HUES48 (cell line): Measurements from ENCODE around the gene B3GLCT.

Experiments used
- H3K27ac ChIP-seq: one replicate; pipeline ENCODE4 v1.7.0; 2013; ENCODE audit warnings: low read depth, low read length, inconsistent platforms
- H3K27me3 ChIP-seq: 2 replicates; pipeline ENCODE4 v1.6.1; 2013; ENCODE audit warnings: mild to moderate bottlenecking, low read length; ENCODE audit not compliant: control insufficient read depth, insufficient read depth
- H3K36me3 ChIP-seq: 2 replicates; pipeline ENCODE4 v1.6.1; 2013; ENCODE audit warnings: low read length; ENCODE audit not compliant: control insufficient read depth, insufficient read depth
- H3K4me1 ChIP-seq: 2 replicates; pipeline ENCODE4 v1.6.1; 2013; ENCODE audit warnings: mild to moderate bottlenecking, low read length; ENCODE audit not compliant: control insufficient read depth, insufficient read depth
- H3K4me3 ChIP-seq: 2 replicates; pipeline ENCODE4 v1.5.1; 2013; ENCODE audit warnings: mild to moderate bottlenecking, low read depth, low read length
- H3K9ac ChIP-seq: 2 replicates; pipeline ENCODE4 v1.6.1; 2013; ENCODE audit warnings: mild to moderate bottlenecking, low read depth, low read length, moderate library complexity
- H3K9me3 ChIP-seq: 2 replicates; pipeline ENCODE4 v1.6.1; 2013; ENCODE audit warnings: low read length; ENCODE audit not compliant: control insufficient read depth, insufficient read depth

B3GLCT gene

DNA sequence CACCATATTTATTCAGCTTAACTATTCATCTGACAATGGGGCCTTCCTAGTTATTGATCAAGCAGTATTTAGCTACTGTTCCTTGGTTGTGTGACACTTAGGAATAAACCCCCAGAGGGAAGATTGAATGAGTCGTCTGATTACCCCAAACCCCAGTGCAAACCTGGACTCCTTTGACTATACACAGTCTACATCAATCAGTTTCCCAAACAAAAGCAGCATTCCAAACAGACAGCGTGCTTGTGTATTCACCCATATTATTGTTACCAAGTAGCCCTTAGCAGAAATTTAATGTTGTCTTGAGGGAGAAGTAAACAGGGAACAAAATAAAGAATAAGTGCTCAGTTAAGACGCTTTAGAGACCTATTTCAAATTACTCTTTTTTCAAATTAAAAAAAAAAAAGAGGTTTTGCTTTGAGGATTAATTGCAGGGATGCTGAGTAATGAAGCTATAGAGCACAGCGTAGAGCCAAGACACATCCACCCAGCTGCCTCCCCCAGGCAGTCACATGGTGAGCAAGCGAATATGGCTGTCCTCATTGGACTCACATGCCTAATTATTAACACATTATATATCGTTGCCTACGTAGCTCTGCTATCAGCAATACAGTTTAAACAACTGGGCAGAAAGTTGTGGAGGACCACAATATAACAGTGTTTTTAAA lies 14.7 kb upstream of the B3GLCT start:
- no peak overlapping the region for H3K9ac ChIP-seq
- no peaks in the 10 kb centered on the region for H3K36me3 ChIP-seq
- H3K9me3 ChIP-seq: no peaks in the 10 kb centered on the region
- H3K27me3 ChIP-seq: no peaks in the 10 kb centered on the region
- H3K4me1 ChIP-seq: peaks cover 4% of the 10 kb centered on the region; the same call in 1 of the 2 replicates
- no peak overlapping the region for H3K4me3 ChIP-seq
- no peak overlapping the region for H3K27ac ChIP-seq

DNA sequence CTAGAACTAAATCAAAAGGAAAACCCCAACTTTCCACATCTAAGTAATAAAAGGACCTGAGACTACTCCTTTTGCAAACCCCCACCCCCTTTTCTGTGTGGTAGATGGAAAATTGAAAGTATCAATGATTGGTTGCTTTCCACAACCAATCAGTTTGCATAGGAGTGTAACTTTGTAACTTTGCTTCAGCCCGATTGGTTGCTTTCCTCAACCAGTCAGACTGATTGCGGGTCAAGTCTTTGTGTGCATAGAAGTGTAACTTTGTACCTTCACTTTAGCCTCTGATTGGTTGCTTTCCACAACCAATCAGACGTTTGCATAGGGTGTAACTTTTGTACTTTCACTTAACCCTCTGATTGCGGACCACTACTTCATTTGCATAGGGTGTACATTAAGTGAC lies 8.0 kb upstream of the B3GLCT start:
- Histone ChIP-seq H3K9me3 (no peaks in the 10 kb centered on the region), H3K4me3 (no peak overlapping the region), H3K27me3 (no peaks in the 10 kb centered on the region), H3K36me3 (no peaks in the 10 kb centered on the region), H3K9ac (no peak overlapping the region), H3K4me1 (no peaks in the 10 kb centered on the region), H3K27ac (no peak overlapping the region)

DNA sequence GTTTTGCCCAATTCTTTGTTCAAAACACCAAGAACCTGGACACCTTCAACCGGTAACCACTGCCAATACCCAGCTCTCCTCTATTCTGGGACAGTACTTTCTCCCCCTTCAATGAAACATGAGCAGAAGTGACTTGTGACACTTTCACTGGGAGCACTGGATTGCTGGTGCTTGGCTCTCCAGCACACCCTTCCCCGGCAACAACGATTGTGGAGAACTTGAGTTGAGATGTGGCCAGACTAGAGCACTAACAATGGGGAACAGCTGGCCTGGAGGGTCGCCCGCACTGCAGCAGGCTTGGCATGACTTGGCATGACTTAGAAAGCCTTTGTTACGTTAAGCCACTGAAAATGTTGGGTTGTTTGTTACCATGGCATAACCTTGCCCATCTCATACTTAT lies 7.5 kb upstream of the B3GLCT start:
- H3K9me3 ChIP-seq: no peaks in the 10 kb centered on the region
- H3K27me3 ChIP-seq: no peaks in the 10 kb centered on the region
- no peak overlapping the region for H3K9ac ChIP-seq
- no peak overlapping the region for H3K27ac ChIP-seq
- H3K4me1 ChIP-seq: no peaks in the 10 kb centered on the region
- no peaks in the 10 kb centered on the region for H3K36me3 ChIP-seq
- no peak overlapping the region for H3K4me3 ChIP-seq

DNA sequence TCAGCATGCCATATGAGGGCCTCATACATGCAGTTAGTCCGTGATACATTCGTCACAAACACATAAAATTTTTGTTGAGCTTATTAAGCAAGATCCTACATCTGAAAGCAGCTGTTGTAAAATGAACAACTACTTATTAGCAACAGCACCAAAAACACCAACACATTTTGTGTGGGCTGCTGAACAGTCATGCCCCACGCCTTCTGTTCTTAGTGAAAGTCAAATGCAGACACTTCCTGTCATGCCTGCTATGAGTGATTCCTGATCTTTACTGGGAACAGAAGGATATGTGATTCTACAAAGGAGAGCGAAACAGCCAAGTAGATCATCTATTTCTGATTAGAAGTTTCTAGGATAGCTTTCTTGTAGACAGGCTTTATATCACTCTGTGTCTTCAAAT lies 4.2 kb upstream of the B3GLCT start:
- Histone ChIP-seq H3K4me3 (no peak overlapping the region), H3K27me3 (no peaks in the 10 kb centered on the region), H3K27ac (no peak overlapping the region), H3K36me3 (no peaks in the 10 kb centered on the region), H3K9me3 (no peaks in the 10 kb centered on the region), H3K4me1 (no peaks in the 10 kb centered on the region), H3K9ac (no peak overlapping the region)

DNA sequence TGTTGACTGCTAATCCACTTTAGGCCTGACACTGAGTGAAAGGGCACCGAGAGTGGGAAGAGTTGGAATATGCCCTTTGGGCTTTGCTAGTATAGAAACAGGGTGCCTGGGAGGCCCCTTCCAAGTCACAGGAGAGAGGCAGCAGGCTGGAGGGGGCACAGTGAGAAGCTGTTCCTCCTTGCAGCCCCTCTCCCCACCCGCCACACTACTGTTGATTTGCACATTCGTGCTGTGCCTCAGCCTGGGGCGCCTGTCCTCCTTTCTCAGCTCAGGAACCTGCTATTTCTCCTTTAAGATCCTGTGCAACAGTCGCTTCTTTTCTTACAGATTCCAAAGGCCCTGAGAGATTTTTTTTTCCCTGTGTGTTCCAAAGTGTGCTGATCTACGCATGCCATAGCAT lies 2.8 kb upstream of the B3GLCT start:
- Histone ChIP-seq H3K9me3 (no peaks in the 10 kb centered on the region), H3K4me3 (no peak overlapping the region), H3K36me3 (no peaks in the 10 kb centered on the region), H3K9ac (no peak overlapping the region), H3K27me3 (peaks cover 5% of the 10 kb centered on the region; the same call in 1 of the 2 replicates), H3K27ac (no peak overlapping the region), H3K4me1 (peaks cover 4% of the 10 kb centered on the region; the same call in 1 of the 2 replicates)

DNA sequence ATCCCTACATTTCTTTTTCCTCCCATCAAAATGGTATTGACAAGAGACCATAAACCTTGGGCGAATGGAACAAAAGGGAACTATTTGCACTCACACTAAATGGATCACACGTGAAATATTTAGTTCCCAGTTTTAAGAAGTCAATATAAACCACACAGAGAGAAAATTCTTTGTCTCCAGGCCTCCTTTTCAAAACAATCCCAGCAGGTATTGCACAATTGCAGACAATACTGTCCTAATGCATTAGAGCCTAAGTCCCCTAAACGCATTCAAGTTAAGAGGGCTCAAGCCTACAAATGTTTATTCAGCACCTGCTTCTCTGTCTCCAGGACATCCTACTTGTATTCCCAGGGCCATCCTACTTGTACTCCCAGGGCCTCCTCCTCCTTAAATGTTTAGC lies 1.3 kb upstream of the B3GLCT start:
- H3K9me3 ChIP-seq: no peaks in the 10 kb centered on the region
- H3K27me3 ChIP-seq: peaks cover 5% of the 10 kb centered on the region; the same call in 1 of the 2 replicates
- peaks cover 4% of the 10 kb centered on the region; the same call in 1 of the 2 replicates for H3K4me1 ChIP-seq
- no peak overlapping the region for H3K27ac ChIP-seq
- no peak overlapping the region for H3K9ac ChIP-seq
- H3K36me3 ChIP-seq: no peaks in the 10 kb centered on the region
- H3K4me3 ChIP-seq: no peak overlapping the region

DNA sequence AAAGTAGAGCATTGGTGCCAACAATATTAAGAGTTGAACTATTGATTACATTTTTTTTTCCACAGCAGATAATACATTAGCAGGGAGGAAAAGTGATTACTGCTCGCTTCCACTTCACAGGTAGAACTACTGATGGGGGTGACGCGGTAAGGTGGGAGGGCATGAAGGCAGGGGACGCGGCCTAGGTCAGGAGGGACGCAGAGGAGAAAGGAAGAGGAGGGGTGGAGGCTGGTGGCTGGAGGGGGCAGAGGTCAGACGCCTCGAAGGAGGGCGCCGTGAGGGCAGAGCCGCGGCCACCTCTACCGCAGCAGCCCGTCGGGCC lies 287 bp upstream of the B3GLCT start:
- no peak overlapping the region for H3K27ac ChIP-seq
- no peaks in the 10 kb centered on the region for H3K9me3 ChIP-seq
- no peak overlapping the region for H3K9ac ChIP-seq
- H3K4me1 ChIP-seq: peaks cover 4% of the 10 kb centered on the region; the same call in 1 of the 2 replicates
- H3K4me3 ChIP-seq: peak overlapping the region; percentile 74
- H3K36me3 ChIP-seq: no peaks in the 10 kb centered on the region
- H3K27me3 ChIP-seq: peaks cover 5% of the 10 kb centered on the region; the same call in 1 of the 2 replicates

DNA sequence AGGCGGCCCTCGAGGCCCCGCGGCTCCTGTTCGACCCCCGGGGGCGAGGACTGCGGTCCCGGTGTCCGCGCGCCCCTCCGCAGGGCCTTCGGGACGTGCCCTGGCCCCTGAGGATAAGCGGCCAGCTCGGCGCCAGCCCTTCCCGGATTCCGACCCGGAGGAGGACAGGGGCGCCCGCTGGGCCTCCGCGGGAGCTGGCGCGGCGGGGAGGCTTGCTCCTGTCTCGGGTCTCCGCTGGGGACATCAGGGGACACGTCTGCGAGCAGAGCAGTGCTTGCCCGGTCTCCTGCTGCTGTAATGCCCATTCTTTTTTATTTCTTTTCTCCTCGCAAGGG lies 829 bp downstream of the B3GLCT start:
- H3K9me3 ChIP-seq: no peaks in the 10 kb centered on the region
- peaks cover 5% of the 10 kb centered on the region; the same call in 1 of the 2 replicates for H3K27me3 ChIP-seq
- peak overlapping the region; percentile 74 for H3K4me3 ChIP-seq
- H3K9ac ChIP-seq: peak overlapping the region; percentile 30; the same call in 1 of the 2 replicates
- peak overlapping the region; percentile 48 for H3K27ac ChIP-seq
- H3K4me1 ChIP-seq: peaks cover 4% of the 10 kb centered on the region; the same call in 1 of the 2 replicates
- no peaks in the 10 kb centered on the region for H3K36me3 ChIP-seq

DNA sequence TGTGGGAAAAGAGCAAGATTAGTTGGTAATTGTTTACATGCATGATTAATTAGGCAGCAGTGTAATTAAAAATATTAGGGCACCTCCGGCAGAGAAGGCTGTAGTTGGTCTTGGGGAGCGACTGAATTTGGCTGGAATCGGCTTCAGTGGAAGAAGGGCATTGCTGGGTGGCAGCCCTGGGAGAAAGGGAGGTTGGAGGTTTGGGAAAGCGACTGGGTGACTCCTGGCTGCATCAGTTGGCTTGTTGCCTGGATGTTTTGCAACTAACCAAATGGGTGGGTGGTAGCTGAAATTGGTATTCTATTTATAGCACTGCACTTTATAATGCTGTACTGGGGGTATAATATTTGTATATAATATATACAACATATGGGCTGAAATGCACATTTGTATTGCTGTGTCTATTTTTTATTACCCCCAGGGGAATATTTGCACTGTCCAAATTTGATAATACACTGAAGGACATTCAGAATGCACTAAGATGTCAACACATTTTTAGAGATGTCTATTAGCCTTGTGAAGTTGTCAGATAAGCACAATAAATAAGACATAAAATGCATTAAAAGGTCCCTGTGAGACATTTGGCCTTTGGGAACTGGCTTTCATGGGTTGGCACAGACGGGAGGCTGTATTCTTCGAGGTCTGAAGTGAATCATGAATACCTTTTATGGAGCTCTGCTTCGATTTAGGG lies 1.7 kb downstream of the B3GLCT start:
- Histone ChIP-seq H3K4me3 (peak overlapping the region; percentile 74; the same call in 1 of the 2 replicates), H3K9me3 (no peaks in the 10 kb centered on the region), H3K4me1 (peaks cover 4% of the 10 kb centered on the region; the same call in 1 of the 2 replicates), H3K27ac (no peak overlapping the region), H3K27me3 (peaks cover 5% of the 10 kb centered on the region; the same call in 1 of the 2 replicates), H3K36me3 (no peaks in the 10 kb centered on the region), H3K9ac (no peak overlapping the region)

DNA sequence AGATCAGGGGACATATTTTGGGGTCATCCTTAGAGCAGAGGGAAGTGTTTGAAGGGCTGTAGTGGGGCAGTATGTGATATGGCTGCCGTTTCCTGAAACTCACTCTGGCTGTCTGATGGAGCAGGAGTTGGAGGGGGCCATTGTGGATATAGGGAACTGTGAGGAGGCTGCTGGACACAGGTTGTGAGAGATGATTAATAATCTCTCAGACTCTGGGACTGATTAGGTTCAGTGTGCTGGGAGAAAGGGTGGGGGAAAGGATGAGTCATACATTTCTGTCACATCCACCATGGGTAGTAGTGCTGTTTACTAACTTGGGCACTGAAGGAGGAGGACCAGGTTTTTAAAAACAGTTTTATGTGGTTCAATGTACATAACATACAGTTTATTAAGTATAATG lies 4.8 kb downstream of the B3GLCT start:
- peaks cover 5% of the 10 kb centered on the region; the same call in 1 of the 2 replicates for H3K27me3 ChIP-seq
- peaks cover 15% of the 10 kb centered on the region for H3K4me1 ChIP-seq
- no peak overlapping the region for H3K9ac ChIP-seq
- H3K4me3 ChIP-seq: no peak overlapping the region
- H3K27ac ChIP-seq: no peak overlapping the region
- no peaks in the 10 kb centered on the region for H3K9me3 ChIP-seq
- no peaks in the 10 kb centered on the region for H3K36me3 ChIP-seq
